ENCODE results near the gene AKAP8L. TPM values are rescaled to one million over a fixed set of nuclear protein-coding genes. Genes with fewer than 3 reads are reported as not detected.

The AKAP8L gene, protein sequence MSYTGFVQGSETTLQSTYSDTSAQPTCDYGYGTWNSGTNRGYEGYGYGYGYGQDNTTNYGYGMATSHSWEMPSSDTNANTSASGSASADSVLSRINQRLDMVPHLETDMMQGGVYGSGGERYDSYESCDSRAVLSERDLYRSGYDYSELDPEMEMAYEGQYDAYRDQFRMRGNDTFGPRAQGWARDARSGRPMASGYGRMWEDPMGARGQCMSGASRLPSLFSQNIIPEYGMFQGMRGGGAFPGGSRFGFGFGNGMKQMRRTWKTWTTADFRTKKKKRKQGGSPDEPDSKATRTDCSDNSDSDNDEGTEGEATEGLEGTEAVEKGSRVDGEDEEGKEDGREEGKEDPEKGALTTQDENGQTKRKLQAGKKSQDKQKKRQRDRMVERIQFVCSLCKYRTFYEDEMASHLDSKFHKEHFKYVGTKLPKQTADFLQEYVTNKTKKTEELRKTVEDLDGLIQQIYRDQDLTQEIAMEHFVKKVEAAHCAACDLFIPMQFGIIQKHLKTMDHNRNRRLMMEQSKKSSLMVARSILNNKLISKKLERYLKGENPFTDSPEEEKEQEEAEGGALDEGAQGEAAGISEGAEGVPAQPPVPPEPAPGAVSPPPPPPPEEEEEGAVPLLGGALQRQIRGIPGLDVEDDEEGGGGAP
- polyA plus RNA-seq (ENCODE audit: insufficient read length in 3 of 3) = 100 to 1,000 TPM in 1 of 3 donors, 10 to 100 TPM in 2; 93.0 to 101 (median 96.4) TPM

DNA sequence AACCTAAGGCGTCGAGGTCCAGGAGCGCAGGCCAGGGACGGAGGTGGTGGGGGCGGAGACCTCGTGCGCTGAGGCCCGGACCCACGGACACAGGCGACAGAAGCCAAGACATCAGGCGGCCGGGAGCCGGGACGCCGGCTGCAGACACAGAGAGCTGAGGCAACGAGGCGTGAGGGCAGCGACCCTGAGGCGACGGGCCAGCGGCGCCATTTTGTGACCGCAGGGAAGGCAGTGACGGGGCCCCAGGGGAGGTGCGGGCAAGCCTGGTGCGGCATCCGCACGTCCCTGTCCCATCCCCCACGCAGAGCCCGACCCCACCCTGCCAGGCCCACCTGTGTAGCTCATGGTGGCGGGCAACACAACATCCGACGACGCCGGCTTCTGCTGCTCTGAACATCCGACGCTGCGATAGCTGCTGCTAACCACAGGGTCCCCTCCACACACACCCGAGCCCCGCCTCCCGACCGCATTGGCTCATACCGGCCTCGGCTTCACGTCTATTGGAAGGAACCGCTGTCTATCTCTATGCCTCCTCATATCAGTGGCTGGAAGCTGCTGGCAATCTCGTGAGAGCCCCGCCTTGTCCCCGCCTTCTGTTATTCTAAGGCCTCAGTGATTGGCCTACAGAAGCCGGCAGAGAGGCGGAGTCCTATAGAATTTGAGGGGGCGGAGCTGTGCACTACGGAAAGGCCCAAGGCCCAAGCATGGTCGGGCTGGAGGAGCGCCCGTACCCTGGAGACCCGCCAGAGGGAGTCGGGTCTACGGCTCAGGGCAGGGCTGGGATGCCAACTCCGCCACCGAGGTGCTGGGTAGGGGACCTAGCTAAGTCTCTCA, at the start of gene AKAP8L:
Gene AKAP8L (minus strand): TSS at position 410 of the 834 bp plus-strand sequence. CDS start 65 bp downstream, at position 345.
- DNase-seq (ENCODE audit: low read depth in 3 of 3, low spot score in 2 of 3) = peak; percentile 98 to 100 (median 99)

DNA sequence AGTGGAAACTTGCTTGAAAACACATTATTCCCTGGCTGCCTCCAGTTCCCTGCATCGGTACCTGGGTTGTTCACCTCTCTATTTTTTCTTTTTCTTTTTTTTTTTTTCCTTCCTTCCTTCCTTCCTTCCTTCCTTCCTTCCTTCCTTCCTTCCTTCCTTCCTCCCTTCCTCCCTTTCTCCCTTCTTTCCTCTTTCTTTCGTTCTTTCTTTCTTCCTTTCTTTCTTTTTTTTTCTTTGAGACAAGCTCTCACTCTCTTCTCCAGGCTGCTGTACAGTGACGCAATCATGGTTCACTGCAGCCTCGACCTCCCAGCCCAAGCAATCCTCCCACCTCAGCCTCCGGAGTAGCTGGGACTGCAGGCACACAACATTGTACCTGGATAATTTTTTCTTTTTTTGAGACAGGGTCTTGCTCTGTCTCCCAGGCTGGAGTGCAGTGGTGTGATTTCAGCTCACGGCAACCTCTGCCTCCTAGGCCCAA, 49.0 kb upstream of the AKAP8L start:
- DNase-seq (ENCODE audit: low read depth in 3 of 3, low spot score in 2 of 3) = no peak

DNA sequence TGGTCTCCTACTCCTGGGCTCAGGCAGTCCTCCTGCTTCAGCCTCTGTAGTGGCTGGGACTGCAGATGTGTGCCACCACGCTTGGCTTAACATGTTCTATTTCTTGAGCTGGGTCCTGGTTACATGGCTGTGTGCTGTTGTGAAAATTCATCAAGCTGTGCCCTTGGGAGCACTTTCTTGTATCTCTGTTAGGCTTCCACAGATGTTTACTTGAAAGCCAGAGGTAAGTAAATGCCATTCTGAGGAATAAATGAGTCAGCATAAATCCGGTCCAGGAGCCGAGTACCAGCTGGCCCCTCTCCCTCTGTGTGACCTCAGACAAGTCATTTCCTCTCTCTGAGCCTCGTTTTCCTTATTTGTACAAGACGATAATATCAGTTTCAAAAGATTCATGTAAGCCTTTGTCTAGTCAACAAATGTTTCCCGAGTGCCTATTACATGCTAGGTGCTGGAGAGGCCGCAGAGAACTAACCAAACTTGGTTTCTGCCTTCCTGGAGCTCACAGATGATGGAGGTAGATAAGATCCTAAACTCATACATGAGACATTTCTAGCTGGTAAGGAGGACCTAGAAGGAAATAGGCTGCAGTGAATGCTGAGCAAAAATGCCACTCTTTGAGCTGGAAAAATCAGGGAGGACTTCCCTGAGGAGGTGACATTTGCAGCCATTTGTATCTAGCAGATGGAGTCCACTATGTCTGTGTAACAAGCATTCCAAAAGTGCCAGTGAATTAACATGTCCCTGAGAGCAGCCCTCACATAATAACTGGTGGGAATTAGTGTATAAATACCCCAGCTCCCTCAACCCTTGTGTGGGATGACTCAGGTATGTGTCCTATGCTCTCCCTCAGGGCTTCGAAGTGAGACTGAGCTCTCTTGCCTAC, 48.3 kb upstream of the AKAP8L start:
- DNase-seq (ENCODE audit: low read depth in 3 of 3, low spot score in 2 of 3) = no peak

DNA sequence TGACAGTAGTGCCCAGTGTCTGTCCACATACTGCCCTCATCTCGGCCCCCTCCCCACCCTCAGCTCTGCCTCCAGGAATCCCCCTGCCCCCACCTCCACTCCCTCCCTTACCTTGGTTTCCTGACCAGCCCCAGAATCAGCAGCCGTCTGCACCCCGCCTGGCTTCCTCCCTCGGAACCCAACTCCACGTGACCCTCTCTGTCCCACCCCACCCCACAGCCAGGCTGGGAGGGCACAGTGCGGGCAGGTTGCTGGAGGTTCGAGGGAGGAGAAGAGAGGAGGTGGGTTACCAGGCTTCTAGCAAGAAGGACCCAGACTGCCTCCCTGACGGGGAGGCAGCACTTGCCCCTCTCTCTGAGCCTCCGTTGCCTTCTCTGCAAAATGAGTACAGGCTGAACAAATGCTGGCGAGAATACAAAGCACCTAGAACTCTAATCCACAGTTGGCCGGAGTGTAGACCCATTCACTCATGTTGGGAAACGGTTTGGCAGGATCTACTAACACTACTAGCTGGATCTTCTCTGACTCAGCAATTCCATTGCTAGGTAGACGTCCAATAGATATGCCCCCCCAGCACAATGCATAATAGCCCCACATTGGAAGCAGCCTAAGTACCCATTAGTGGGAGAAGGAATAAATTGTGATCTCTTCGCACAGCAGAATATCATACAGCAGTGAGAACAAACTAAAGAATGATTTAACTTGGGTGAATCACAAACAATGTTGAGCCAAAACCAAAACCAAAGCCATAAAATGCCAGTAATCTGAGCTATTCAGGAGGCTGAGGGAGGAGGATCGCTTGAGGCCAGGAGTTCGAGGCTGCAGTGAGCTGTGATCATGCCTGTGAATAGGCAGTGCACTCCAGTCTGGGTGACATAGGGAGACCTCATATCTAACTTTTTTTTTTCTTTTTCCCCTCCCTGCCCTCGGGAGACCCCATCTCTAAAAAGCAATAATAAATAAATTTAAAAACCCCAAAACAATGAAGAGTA, 45.9 kb upstream of the AKAP8L start, which contains the start of gene RASAL3:
Gene RASAL3 (minus strand): TSS at position 151 of the 992 bp plus-strand sequence. CDS start 186 bp downstream, outside the sequence.
- no peak for DNase-seq (ENCODE audit: low read depth in 3 of 3, low spot score in 2 of 3)

DNA sequence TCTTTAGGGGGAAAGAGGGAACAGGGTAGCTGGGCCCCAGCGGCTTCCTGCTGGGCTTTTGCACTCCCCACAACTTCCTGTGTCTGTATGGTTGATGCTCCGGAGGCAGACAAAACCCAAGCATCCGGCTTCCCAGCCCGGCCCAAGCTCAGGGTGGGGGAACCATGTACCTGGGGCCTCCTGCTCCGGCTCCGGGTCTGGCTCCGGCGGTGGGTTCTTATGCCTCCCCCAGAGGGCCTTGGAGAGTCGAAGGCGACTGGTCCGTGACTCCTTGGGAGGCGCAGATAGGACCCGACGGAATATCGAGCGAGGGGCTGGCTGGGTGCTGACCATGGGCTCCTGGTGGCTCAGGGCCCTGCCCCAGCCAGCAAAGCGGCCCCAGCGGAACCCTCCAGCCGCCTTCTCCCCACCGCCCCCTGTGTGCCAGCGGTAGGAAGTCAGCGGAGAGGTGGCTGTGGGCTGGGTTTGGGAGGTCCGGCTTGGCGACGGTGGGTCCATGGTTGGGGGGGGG, 45.1 kb upstream of the AKAP8L start:
- no peak for DNase-seq (ENCODE audit: low read depth in 3 of 3, low spot score in 2 of 3)

DNA sequence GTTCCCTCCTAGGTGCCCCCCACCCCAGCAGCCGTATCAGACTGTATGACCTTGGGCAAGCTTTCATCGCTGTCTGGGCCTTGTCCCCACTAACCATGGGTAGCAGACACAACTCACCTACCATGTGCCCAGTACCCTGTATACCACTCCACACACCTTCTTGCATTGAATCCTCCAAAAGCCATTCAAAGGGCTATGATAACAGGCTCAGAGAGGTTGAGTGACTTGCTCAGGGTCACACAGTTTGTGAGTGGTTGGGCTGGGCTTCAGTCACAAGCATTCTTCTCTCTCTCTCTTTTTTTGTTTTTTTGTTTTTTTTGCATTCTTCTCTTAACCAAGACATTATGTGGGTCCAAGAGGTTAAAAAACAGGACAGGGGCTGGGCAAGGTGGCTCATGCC, 42.9 kb upstream of the AKAP8L start:
- DNase-seq (ENCODE audit: low read depth in 3 of 3, low spot score in 2 of 3) = no peak

DNA sequence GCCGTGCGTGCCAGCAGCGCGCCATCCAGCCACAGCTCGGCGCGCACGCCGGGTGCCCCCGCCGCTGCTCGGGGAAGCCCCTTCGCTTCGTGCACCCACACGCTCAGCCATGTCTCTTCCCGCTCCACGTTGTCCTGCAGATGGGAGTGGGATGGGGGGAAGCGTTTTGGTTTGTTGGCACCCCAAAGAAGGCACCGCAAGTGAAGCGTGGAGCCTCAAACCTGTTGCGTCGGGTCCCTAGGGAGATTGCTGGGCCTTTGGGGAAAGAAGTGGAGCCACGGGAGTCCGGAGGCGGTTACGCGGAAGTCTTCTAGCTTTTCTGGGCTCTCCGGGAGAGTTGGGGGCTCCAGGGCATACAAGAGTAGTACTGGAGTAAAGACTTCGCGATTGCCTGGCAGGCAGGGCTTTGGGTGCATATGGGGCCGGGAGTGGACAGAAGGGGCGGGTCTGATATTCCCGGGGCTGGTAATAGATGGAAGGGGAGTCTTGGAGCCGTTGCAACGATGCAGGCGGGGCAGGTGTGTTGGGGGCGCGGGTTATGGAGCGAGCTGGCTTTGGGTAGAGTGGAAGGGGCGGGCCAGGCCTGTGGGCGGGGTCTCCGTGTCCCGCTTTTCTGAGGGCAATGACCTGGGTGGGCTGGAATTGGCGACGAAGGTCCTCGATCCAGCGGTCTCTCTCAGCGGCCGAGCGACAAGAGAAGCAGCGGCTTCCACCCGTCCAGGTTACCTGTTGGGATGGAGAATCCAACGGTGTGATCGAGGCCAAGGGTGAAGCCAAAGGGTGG, 39.1 kb upstream of the AKAP8L start:
- no peak for DNase-seq (ENCODE audit: low read depth in 3 of 3, low spot score in 2 of 3)

DNA sequence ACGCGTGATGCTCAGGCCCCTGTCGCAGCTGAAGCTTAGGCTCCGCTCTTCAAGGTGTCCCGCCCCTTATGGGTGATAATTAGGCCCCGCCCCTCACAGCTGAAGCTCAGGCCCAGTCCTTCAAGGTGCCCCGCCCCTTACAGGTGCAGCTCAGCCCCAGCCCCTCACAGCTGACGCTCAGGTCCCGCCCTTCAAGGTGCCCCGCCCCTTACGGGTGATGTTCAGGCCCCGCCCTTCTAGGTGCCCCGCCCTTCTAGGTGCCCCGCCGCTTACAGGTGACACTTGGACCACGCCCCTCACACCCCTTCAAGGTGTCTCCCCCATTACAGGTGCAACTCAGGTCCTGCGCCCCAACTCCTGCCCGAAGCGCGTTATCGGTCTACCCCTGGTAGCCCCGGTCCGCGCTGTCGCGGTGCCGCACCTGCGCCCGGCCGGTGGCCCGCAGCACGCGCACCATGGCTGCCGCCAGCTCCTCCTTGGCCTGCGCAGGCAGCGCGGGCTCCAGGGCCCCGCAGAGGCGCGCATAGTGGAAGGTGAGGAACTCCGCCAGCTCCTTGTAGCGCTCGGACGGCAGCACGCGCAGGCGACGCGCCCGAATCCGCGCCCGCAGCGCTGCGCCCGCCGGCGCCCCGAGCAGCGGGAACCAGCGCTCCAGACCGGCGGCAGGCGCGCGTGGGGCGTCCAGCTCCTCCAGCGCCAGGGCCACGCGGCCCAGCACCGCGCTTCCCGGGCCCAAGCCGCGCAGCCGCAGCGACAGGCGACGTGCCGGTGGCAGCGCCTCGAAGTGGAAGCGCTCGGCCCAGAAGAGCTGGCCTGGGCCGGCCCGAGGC, 38.3 kb upstream of the AKAP8L start:
- no peak for DNase-seq (ENCODE audit: low read depth in 3 of 3, low spot score in 2 of 3)

DNA sequence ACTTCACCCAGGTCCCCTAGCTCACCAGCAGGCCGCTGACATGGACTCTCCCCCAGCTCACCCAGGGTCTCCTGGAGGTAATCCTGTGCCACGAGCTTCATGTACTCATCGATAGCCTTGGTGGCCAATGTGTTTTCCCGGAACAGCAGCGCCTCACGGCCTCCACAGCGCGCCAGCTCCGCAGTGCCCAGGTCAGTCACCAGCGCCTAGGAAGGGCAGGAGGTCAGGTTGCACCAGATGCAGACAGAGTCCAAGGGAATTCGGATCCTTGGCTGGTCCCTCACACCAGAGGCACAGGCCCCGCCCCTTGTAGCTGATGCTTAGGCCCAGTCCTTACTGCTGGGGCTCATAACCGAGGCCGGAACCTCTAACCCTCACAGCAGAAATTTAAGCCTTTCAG, 37.7 kb upstream of the AKAP8L start:
- DNase-seq (ENCODE audit: low read depth in 3 of 3, low spot score in 2 of 3) = no peak

DNA sequence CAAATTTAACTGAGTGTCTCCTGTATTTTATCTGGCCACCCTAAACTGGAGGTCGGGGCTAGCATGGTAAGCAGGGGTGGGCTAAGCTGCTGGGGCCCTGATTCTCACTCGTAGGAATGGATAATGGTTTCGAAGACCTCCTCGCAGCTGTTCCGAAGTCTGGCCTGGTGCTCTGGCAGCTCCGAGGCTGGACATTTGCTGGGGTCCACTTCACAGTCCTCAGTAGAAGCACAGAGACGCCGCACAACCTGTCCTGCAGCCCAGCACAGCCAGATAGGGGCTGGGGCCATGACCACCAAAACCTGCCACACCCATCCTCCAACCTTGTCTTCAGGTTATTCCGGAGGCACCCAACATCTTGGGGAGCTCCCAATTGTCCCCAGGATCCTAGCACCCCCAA, 37.2 kb upstream of the AKAP8L start:
- no peak for DNase-seq (ENCODE audit: low read depth in 3 of 3, low spot score in 2 of 3)

DNA sequence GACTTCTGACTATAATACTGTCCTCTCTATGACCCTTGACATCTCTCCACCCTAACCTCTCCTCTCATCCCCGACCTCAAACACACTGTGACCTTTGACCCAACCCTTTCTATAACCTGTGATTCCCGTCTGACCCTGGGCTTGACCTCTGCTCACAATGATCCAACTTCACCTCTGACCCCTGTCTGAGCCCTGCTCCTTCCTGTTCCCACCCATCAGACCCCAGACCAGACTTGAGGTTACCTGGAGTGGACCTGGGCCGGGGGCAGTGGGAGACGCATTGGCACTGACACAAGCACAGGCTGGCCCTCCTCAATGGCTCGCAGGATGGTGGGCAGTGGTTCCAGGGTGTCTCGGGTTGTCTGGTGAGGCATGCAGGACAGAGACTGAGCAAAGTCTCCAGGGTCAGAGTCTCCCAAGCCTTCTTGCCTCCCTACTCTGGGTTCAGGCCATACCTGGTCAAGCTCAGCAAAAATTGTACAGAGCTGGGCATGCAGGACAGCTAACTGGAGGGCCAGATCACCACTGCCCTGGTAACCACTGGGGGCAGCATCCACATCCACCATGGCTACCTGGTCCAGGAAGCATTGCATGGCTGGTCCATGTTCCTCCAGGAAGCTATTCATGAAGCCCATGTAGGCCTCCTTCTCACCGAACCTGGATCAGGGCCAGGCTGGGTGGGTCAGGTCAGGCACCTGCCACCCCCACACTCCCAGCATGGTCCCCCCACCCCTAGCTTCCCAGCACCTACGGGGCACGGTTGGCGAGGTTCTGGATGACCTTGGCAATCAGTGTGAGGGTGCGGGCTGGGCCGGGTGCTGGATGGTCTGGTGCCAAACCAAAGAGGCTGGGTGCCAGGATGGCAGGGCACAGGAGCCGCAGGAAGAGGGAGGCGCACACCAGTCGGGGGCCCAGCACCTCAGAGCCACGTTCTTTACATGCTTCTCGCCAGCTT, 35.4 kb upstream of the AKAP8L start:
- DNase-seq (ENCODE audit: low read depth in 3 of 3, low spot score in 2 of 3) = no peak

DNA sequence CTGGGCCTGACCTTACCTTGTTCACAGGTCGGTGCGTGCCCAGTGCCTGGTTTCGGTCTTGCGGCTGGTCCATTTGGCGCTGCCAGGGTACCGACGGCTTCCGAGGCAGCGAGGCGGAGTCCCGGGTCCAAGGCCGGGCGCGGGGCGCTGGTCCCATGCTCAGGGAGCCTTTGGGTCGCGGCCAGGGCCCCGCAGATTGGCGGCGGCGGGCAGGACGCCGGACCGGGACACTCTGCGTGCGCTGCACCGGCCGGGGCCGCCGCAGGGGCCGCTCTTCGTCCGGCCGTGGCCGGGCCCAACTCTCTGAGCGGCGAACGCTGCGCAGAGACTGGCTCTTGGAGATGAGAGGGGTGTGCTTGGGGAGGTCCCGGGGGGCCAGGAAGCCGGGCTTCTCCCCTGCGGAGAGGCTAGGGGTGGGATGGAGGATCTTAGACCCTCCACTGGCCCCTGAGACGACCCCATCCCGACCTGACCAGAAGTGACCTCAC, 34.3 kb upstream of the AKAP8L start:
- no peak for DNase-seq (ENCODE audit: low read depth in 3 of 3, low spot score in 2 of 3)

DNA sequence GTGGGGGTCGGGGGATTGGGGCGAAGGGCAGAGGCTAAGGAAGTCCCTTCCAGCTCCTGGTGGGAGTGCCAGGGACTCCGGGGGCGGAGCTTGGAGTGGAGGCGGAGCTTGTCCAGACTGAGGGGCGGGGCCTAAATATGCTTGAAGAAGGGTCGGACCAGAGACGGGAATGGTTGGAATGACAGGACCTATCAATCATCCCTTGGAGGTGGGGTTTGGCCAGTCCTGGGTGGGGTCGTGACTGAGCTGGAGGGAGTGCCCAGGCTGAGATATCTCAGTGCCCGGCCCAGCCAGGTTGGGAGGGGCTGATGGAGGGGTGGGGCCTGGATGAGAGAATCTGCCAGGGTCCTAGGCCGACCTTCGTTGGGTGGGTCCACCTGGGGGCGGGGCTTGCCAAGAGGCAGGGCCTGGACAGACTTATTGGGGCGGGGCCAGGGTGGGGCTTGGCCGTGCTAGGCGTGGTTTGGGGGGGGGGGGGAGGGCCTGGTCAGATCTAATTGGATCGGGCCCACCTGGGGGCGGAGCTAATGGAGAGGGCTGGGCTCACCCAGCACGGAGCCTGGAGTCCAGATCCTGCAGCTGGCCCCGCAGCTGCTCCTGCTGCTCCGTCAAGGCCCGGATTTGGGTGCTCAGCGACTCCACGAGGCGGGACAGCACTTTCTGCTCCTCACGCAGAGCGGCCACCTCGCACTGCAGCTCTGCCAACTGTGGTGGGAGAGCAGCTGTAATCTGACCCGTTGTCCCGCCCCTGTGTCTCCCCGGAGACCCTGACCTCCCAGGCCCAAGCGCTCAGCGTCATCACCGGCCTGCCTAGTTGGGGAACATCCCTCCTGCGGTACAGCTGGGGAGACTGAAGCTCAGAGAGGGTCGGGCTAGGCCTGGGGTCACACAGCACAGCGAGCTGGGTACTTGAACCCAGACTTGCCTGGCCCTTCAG, 33.6 kb upstream of the AKAP8L start:
- peak; percentile 38 to 61 (median 55) for DNase-seq (ENCODE audit: low read depth in 3 of 3, low spot score in 2 of 3)

DNA sequence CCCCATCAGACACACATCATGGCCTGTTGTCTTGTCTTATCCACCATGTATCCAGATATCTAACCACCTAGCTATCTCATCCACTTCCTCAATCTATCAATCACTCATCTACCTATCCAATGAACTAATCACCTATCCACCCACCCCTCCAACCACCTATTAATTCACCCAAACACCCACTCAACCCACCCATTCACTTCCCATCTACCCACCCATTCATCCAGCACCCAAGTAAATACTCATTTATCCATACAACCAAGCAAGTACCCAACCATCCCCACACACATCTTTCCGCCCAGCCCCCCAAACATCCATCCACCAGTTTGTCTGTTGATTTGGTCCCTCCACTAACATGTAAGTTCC, 31.7 kb upstream of the AKAP8L start:
- no peak for DNase-seq (ENCODE audit: low read depth in 3 of 3, low spot score in 2 of 3)

Measured in right renal cortex interstitium (tissue), 3 donors.